ENCODE results near the gene CMTM1. TPM values are rescaled to one million over a fixed set of nuclear protein-coding genes. Genes with fewer than 3 reads are reported as not detected.

CMTM1 gene
- polyA plus RNA-seq, 2 donors = 0.14 to 0.22 TPM

Other genes with a start within 250 kb of the CMTM1 start
- 1 to 10 TPM; 2.8 to 5.7 TPM for gene CDH5, start 199.7 kb upstream of the CMTM1 start, polyA plus RNA-seq
- gene BEAN1, start 139.1 kb upstream of the CMTM1 start, polyA plus RNA-seq = under 1 TPM; 0.40 to 0.73 TPM
- 1 to 10 TPM; 5.9 to 8.3 TPM for gene TK2, start 16.3 kb upstream of the CMTM1 start, polyA plus RNA-seq
- 10 to 100 TPM; 14.9 to 29.7 TPM for gene CKLF, start 13.9 kb upstream of the CMTM1 start, polyA plus RNA-seq
- under 1 TPM in 1 of 2 donors, not detected in 1; 0.06 TPM for gene CMTM2, start 13.0 kb downstream of the CMTM1 start, polyA plus RNA-seq
- gene CMTM3, start 38.3 kb downstream of the CMTM1 start, polyA plus RNA-seq = 1 to 10 TPM; 3.4 to 4.6 TPM
- 1 to 10 TPM; 5.1 to 7.3 TPM for gene CMTM4, start 130.3 kb downstream of the CMTM1 start, polyA plus RNA-seq
- gene DYNC1LI2, start 185.2 kb downstream of the CMTM1 start, polyA plus RNA-seq = 10 to 100 TPM; 34.5 to 41.3 TPM
- gene TERB1, start 235.1 kb downstream of the CMTM1 start, polyA plus RNA-seq = not detected